Fibroblast of lung (primary cell): ENCODE measurements around the gene AFAP1L2.

ENCODE experiments used
- EZH2 ChIP-seq: IDR thresholded peaks from 2 replicates; pipeline ENCODE4 v1.5.1; 2012; ENCODE audit warnings: low read length, control low read depth, mild to moderate bottlenecking; ENCODE audit errors: missing control alignments
- TF ChIP-seq, protein P1 (sequence below), 2 donors: IDR thresholded peaks in 1 of 2; conservative IDR thresholded peaks in 1 of 2; 1 replicate in 1 of 2; 2 replicates in 1 of 2; pipeline ENCODE4 v1.5.1; 2011 to 2012; ENCODE audit warnings: low read length in 2 of 2, control low read depth in 1 of 2, inconsistent platforms in 1 of 2, low read depth in 1 of 2, mild to moderate bottlenecking in 1 of 2

DNA sequence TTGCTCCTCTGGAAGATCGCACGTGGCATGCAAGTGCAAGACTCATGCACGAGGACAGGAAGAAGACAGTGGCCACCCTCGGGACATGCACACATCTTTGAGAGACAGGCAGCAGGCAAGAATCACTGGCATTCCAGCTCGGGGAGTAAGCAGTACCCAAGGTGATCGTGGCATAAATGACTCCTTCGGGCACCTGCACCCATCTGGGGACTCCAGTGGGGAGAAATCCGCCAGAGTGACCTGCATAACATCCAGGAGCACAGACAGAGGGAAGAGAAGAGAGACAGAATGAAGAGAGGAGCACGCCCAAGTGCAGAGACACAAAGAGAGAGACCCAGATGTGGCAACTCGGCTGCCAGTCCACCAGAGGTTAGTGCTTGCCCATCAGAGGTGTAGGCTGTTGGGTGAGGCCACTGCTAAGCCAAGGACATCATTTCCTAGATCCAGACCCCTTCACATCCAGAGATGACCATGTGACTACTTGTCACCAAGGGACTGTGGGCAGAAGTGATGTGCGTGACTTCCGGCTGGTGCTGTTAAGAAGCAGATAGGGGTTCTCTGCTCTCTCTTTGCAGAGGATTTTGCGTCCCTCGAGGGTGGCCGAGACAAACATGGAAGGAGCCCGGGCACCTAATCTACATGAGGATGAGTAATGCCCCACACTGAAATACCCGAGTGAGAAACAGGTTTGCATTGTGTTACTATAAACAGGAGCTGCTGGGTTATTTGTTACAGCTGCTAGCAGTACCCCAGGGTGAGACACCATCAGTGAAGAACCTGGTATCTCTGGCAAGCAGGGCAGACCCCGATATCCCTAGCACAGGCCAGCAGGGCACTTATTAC is 84.7 kb downstream of the AFAP1L2 start:
- TF ChIP-seq, protein P1, sequence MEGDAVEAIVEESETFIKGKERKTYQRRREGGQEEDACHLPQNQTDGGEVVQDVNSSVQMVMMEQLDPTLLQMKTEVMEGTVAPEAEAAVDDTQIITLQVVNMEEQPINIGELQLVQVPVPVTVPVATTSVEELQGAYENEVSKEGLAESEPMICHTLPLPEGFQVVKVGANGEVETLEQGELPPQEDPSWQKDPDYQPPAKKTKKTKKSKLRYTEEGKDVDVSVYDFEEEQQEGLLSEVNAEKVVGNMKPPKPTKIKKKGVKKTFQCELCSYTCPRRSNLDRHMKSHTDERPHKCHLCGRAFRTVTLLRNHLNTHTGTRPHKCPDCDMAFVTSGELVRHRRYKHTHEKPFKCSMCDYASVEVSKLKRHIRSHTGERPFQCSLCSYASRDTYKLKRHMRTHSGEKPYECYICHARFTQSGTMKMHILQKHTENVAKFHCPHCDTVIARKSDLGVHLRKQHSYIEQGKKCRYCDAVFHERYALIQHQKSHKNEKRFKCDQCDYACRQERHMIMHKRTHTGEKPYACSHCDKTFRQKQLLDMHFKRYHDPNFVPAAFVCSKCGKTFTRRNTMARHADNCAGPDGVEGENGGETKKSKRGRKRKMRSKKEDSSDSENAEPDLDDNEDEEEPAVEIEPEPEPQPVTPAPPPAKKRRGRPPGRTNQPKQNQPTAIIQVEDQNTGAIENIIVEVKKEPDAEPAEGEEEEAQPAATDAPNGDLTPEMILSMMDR (conservative IDR thresholded peaks at IDR 0.05 in 1 of 2, IDR thresholded peaks at IDR 0.05 in 1 of 2; ENCODE audit: low read depth in 1 of 2, low read length in 2 of 2) = no peak
- no peak for TF ChIP-seq EZH2
